Transverse colon (tissue), 4 donors: ENCODE data around the gene ARID3A. TPM values are rescaled to one million over a fixed set of nuclear protein-coding genes. Genes with fewer than 3 reads are reported as not detected.
A peak's percentile ranks its signal among the peaks of the same experiment; 100 is the strongest.

Experiments used
- DNase-seq: peaks from one replicate; pipeline ENCODE4 v3.0.0-alpha.2; 2019
- H3K27ac ChIP-seq, 4 donors: fragments of 200-600 bp; sonication (generic); 2 replicates each; pipeline ENCODE4 v1.5.1; 2016 to 2018; ENCODE audit warnings: inconsistent platforms in 4 of 4
- H3K27me3 ChIP-seq: fragments of 200-600 bp; sonication (generic); 2 replicates; pipeline ENCODE4 v1.5.1; 2017; ENCODE audit warnings: inconsistent platforms
- H3K36me3 ChIP-seq, 4 donors: fragments of 200-600 bp; sonication (generic); 2 replicates each; pipeline ENCODE4 v1.5.1; 2017 to 2019; ENCODE audit warnings: inconsistent platforms in 4 of 4
- H3K4me1 ChIP-seq, 4 donors: fragments of 200-600 bp; sonication (generic); 2 replicates each; pipeline ENCODE4 v1.5.1; 2017 to 2020; ENCODE audit warnings: inconsistent platforms in 4 of 4
- H3K4me3 ChIP-seq, 4 donors: fragments of 200-600 bp; sonication (generic); 1 replicate in 1 of 4; 2 replicates in 3 of 4; pipeline versions ENCODE4 v1.5.1 to v1.6.1; 2017 to 2019; ENCODE audit warnings: inconsistent platforms in 4 of 4
- H3K9me3 ChIP-seq, 2 donors: fragments of 200-600 bp; sonication (generic); 2 replicates each; pipeline ENCODE4 v1.5.1; 2017 to 2019; ENCODE audit warnings: inconsistent platforms in 2 of 2
- CTCF ChIP-seq, 5 experiments: fragments of 200-600 bp in 3 of 5; fragments of 450-650 bp in 2 of 5; sonication (generic) in 3 of 5; IDR thresholded peaks; 1 replicate in 2 of 5; 2 replicates in 3 of 5; pipeline ENCODE4 v1.5.1; 2016 to 2017; ENCODE audit warnings: antibody characterized with exemption in 5 of 5, inconsistent platforms in 3 of 5, mild to moderate bottlenecking in 2 of 5, moderate library complexity in 1 of 5
- EP300 ChIP-seq: sonication (generic); formaldehyde crosslinking; IDR thresholded peaks from one replicate; pipeline ENCODE4 v1.6.1; 2017; ENCODE audit warnings: antibody characterized with exemption, low read depth
- POLR2A ChIP-seq: fragments of 450-650 bp; IDR thresholded peaks from one replicate; pipeline ENCODE4 v1.6.1; 2016; ENCODE audit warnings: antibody characterized with exemption, mild to moderate bottlenecking, moderate library complexity
- POLR2AphosphoS5 ChIP-seq, 3 donors: sonication (generic); formaldehyde crosslinking; IDR thresholded peaks; one replicate each; pipeline ENCODE4 v1.6.1; 2016; ENCODE audit warnings: antibody characterized with exemption in 3 of 3
- WGBS, 2 donors: methylation state at CpG; one replicate each; pipeline ENCODE4 v1.1.5; 2018; ENCODE audit warnings: low coverage in 1 of 2; 5-methylcytosine and 5-hydroxymethylcytosine counted together
- in situ Hi-C, 4 donors: fragments of 200-750 bp; cut with MboI; loops; one replicate each; pipeline versions ENCODE4 v1.15.0 to v1.15.1; 2017; ENCODE audit warnings: low sequenced_read_pairs in 3 of 4, low pct_ligation_motif_present in 1 of 4, low pct_unique_long_range_greater_than_20kb in 1 of 4
- intact Hi-C: fragments of 100-400 bp; cut with DNase I; formaldehyde crosslinking; loops from one replicate; pipeline ENCODE4 v1.15.1; 2023; ENCODE audit warnings: low total_unique reads
- total RNA-seq, 4 donors: library from RNA; depleted of rRNA; stranded (reverse); fragments of >200 nt; gene quantifications; one replicate each; pipeline ENCODE4 v1.1.0, GENCODE V29; 2016

Gene ARID3A
- total RNA-seq, 4 donors from 2014 or later: 2.2 to 8.7 (median 4.3) TPM

GRCh38 chr19:900043-900301 lies 25.9 kb upstream of the ARID3A start:
- intact Hi-C loops: no loop called here
- in situ Hi-C loops: no loop called here

DNA sequence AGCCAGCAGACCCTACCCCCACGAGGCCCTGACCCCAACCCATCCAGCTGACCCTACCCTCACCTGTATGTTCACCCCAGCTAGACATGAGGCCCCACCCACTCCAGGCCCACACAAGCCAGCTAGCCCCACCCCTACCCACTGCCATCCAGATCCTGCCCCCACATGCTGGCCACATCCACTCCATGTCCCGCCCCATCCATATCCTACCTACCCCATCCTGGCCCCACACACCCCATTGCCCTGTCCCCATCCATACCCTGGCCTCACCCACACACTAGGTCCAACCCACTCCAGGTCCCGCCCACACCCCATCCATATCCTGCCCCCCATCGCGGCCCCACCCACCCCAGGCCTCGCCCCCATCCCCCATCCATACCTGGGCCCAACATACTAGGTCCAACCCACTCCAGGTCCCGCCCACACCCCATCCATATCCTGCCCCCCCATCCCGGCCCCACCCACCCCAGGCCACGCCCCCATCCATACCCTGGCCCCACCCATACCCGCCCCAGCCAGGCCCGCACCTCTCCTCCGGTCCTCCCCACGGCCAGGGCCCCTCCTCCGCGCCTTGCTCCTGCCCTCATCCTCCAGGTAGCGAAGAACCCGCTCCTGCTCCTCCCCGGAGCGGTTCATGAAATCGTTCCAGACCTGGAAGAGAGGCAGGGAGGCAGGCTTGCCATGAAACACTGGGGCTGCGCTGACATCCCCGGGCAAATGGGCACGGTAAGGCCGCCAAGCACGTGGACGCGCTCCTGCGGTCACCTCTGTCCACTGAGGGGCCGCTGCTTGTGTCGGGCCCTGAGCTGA lies 25.3 kb upstream of the ARID3A start:
- no peaks in the 10 kb centered on the region for H3K4me1 ChIP-seq
- intact Hi-C loops (no loop called here), in situ Hi-C loops (no loop called here)
- no peak for DNase-seq
- H3K27ac ChIP-seq: peak overlapping the region in 2 of 4 donors; percentile 13 to 21
- H3K36me3 ChIP-seq: no peaks in the 10 kb centered on the region
- TF ChIP-seq POLR2A (no peak), CTCF (IDR thresholded peaks at IDR 0.05) (no peak), EP300 (no peak), POLR2AphosphoS5 (IDR thresholded peaks at IDR 0.05) (no peak)
- no peaks in the 10 kb centered on the region for H3K27me3 ChIP-seq
- no peak overlapping the region for H3K4me3 ChIP-seq
- no peaks in the 10 kb centered on the region for H3K9me3 ChIP-seq
- WGBS, 2 donors: 75 to 80% methylated on average over 2 to 30 of the region's 30 CpGs

More at GRCh38 chr19:900043-900301, 25.9 kb upstream of the ARID3A start:
- no peak overlapping the region for H3K27ac ChIP-seq
- no peaks in the 10 kb centered on the region for H3K9me3 ChIP-seq
- no peak for DNase-seq
- TF ChIP-seq CTCF (IDR thresholded peaks at IDR 0.05) (no peak), POLR2A (no peak), POLR2AphosphoS5 (IDR thresholded peaks at IDR 0.05) (no peak), EP300 (no peak)
- 88% methylated on average over 15 of the region's 15 CpGs; no CpG with 5 or more reads in 1 of the 2 donors for WGBS, 2 donors
- H3K4me3 ChIP-seq: no peak overlapping the region
- H3K4me1 ChIP-seq: no peaks in the 10 kb centered on the region
- H3K27me3 ChIP-seq: no peaks in the 10 kb centered on the region
- no peaks in the 10 kb centered on the region for H3K36me3 ChIP-seq

GRCh38 chr19:901216-902092 lies 24.4 kb upstream of the ARID3A start:
- intact Hi-C loops: no loop called here
- H3K36me3 ChIP-seq: no peaks in the 10 kb centered on the region
- no peak for DNase-seq
- peak overlapping the region in 1 of 4 donors; percentile 21 for H3K27ac ChIP-seq
- H3K4me3 ChIP-seq: no peak overlapping the region
- H3K27me3 ChIP-seq: no peaks in the 10 kb centered on the region
- H3K4me1 ChIP-seq: no peaks in the 10 kb centered on the region
- TF ChIP-seq POLR2A (no peak), CTCF (IDR thresholded peaks at IDR 0.05) (no peak), EP300 (no peak), POLR2AphosphoS5 (IDR thresholded peaks at IDR 0.05) (no peak)
- 94% methylated on average over 27 of the region's 27 CpGs; no CpG with 5 or more reads in 1 of the 2 donors for whole genome bisulfite sequencing, 2 donors
- in situ Hi-C loops: no loop called here
- H3K9me3 ChIP-seq: no peaks in the 10 kb centered on the region

- Histone ChIP-seq H3K4me1 (no peaks in the 10 kb centered on the region), H3K27ac (no peak overlapping the region), H3K36me3 (no peaks in the 10 kb centered on the region), H3K9me3 (no peaks in the 10 kb centered on the region), H3K27me3 (no peaks in the 10 kb centered on the region), H3K4me3 (no peak overlapping the region)
- intact Hi-C loops: no loop called here
- TF ChIP-seq POLR2A (no peak), EP300 (no peak), CTCF (IDR thresholded peaks at IDR 0.05) (no peak), POLR2AphosphoS5 (IDR thresholded peaks at IDR 0.05) (no peak)
- DNase-seq: no peak
- in situ Hi-C loops: no loop called here
- WGBS, 2 donors: 85 to 92% methylated on average over 2 to 7 of the region's 7 CpGs
These were observed 23.8 kb upstream of the ARID3A start for GRCh38 chr19:902093-902370.
